Lung (tissue), 16 donors: Measurements from ENCODE around the gene TLCD2. TPM values are rescaled to one million over a fixed set of nuclear protein-coding genes. Genes with fewer than 3 reads are reported as not detected.

ENCODE experiments used
- ATAC-seq: fragments of 200-7000 bp; cut with Tn5 transposase; one replicate; pipeline ENCODE4 v1.9.1; 2020; ENCODE audit warnings: moderate number of reproducible peaks; ENCODE audit not compliant: insufficient read depth, low FRiP score
- DNase-seq, 3 donors: peaks; one replicate each; pipeline ENCODE4 v3.0.0-alpha.2; 2013 to 2017
- H3K27ac ChIP-seq, 2 donors: one replicate each; pipeline ENCODE4 v1.5.1; 2013; ENCODE audit warnings: mild to moderate bottlenecking in 2 of 2, moderate library complexity in 2 of 2, control low read depth in 1 of 2, inconsistent platforms in 1 of 2, low read depth in 1 of 2, low read length in 1 of 2
- H3K27me3 ChIP-seq, 3 donors: one replicate each; pipeline ENCODE4 v1.5.1; 2013; ENCODE audit warnings: low read length in 2 of 3; ENCODE audit not compliant: control insufficient read depth in 3 of 3, insufficient read depth in 3 of 3
- H3K36me3 ChIP-seq, 4 donors: one replicate each; pipeline ENCODE4 v1.5.1; 2013; ENCODE audit warnings: low read length in 4 of 4, mild to moderate bottlenecking in 1 of 4, moderate library complexity in 1 of 4; ENCODE audit not compliant: control insufficient read depth in 4 of 4, insufficient read depth in 4 of 4
- H3K4me1 ChIP-seq, 5 donors: one replicate each; pipeline ENCODE4 v1.5.1; 2013; ENCODE audit warnings: low read length in 5 of 5, mild to moderate bottlenecking in 2 of 5, moderate library complexity in 1 of 5; ENCODE audit not compliant: control insufficient read depth in 5 of 5, insufficient read depth in 5 of 5
- H3K4me3 ChIP-seq: one replicate; pipeline ENCODE4 v1.5.1; 2013; ENCODE audit warnings: mild to moderate bottlenecking, control low read depth, moderate library complexity
- H3K9ac ChIP-seq, 2 donors: one replicate each; pipeline ENCODE4 v1.5.1; 2013; ENCODE audit warnings: low read length in 2 of 2, control low read depth in 1 of 2; ENCODE audit not compliant: insufficient read depth in 1 of 2
- H3K9me3 ChIP-seq, 4 donors: one replicate each; pipeline ENCODE4 v1.5.1; 2013; ENCODE audit warnings: low read length in 3 of 4, mild to moderate bottlenecking in 1 of 4, moderate library complexity in 1 of 4; ENCODE audit not compliant: control insufficient read depth in 4 of 4, insufficient read depth in 3 of 4
- CTCF ChIP-seq: IDR thresholded peaks from 2 replicates; pipeline ENCODE4 v1.5.1; 2012; ENCODE audit warnings: mild to moderate bottlenecking; ENCODE audit errors: control extremely low read depth, extremely low read depth
- WGBS, 2 donors: extraction: QIAGEN DNeasy Blood & Tissue Kit; methylation state at CpG; one replicate each; pipeline ENCODE4 v1.1.7; 2013; 5-methylcytosine and 5-hydroxymethylcytosine counted together
- long read RNA-seq, 5 donors: transcript quantifications; one replicate each; lab custom pipeline, GENCODE V29; 2026
- polyA plus RNA-seq, 2 donors: library from polyadenylated mRNA; stranded (reverse); fragments of 200-250 nt; gene quantifications; one replicate each; pipeline ENCODE4 v1.2.1, GENCODE V29; 2013
- total RNA-seq, 2 donors: library from RNA; depleted of rRNA in 1 of 2; stranded (reverse); fragments of >200 nt in 1 of 2; gene quantifications; one replicate each; pipeline ENCODE4 v1.2.1, GENCODE V29; 2014 to 2021
- donor health status: control.
- donor health status: control.
- donor health status: Bipolar disorder and iron deficiency.
- donor health status: healthy.
- donor health status: DM: yes; HTN: yes; CAD: no.

TLCD2 gene
- 10 to 100 TPM; 13.3 to 16.1 TPM for total RNA-seq
- polyA plus RNA-seq, result 1 to 10 TPM; 4.4 to 6.2 TPM
- long read RNA-seq, donor 1, full-length matches to known transcripts, result 1 of 1 reads
- long read RNA-seq, donor 1, partial matches to known transcripts, result 0 of 1 reads
- long read RNA-seq, donor 1, other reads (novel, unspliced or antisense), result 0 of 1 reads
- long read RNA-seq, donor 2, full-length matches to known transcripts, result 1 of 1 reads
- long read RNA-seq, donor 2, partial matches to known transcripts, result 0 of 1 reads
- long read RNA-seq, donor 2, other reads (novel, unspliced or antisense), result 0 of 1 reads
- long read RNA-seq, donor 3, full-length matches to known transcripts, result 3 of 3 reads
- long read RNA-seq, donor 3, partial matches to known transcripts, result 0 of 3 reads
- long read RNA-seq, donor 3, other reads (novel, unspliced or antisense), result 0 of 3 reads
- long read RNA-seq, donor 4, full-length matches to known transcripts, result 1 of 1 reads
- long read RNA-seq, donor 4, partial matches to known transcripts, result 0 of 1 reads
- long read RNA-seq, donor 4, other reads (novel, unspliced or antisense), result 0 of 1 reads
- long read RNA-seq, donor 5, full-length matches to known transcripts, result 3 of 3 reads
- long read RNA-seq, donor 5, partial matches to known transcripts, result 0 of 3 reads
- long read RNA-seq, donor 5, other reads (novel, unspliced or antisense), result 0 of 3 reads

DNA sequence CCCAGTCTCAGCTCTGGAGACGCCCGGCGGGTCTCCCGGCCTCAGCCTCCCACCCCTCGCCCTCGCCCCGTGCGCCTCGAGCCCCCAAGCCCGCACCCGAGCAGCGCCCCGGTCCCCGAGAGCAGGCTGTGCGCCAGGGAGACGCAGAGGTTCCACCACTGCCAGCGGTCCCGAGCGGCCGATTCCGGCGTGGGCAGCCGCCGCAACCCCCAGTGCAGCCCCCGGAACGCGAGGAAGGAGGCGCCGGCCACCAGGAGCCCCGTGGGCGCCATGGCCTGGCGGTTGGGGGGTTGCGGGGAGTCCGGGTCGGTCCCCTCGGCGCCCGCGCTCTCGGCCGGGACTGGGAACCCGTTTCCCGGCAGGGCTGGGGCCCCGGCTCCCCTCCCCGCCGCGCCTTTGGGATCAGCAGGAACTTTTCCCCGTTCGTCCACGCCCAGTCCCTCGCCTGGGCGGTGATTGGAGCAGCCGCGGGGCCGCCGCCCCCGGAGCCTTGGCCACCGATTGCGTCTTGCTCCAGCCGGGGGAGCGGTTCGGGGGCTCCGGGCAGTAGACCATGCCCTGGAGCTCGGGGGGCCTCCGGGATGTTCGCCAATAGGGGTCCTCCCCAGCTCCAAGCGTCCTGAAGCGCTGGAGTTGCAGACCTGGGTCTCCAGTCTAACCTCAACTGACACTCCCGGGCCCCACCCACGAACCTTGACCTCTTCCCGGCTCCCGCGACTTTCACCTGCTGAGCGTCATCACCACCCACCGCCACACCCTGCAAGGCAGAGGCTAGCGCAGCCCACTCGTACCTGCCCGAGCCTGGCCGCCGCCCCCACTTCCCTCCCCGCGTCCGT, at the start of gene TLCD2:
Gene TLCD2, minus strand, starts transcription at position 407 of the 836 bp plus-strand sequence. Its CDS starts 135 bp downstream, at position 272.
- Histone ChIP-seq H3K4me3 (peak within 1 kb of the TSS; percentile 55), H3K27ac (peak within 1 kb of the TSS; percentile 58 to 69), H3K9me3 (no peaks in the 10 kb centered on the region), H3K9ac (no peak within 1 kb of the TSS), H3K36me3 (peaks cover 0 to 29% (median 8%) of the 10 kb centered on the region in 4 donors), H3K27me3 (no peaks in the 10 kb centered on the region), H3K4me1 (peaks cover 0 to 30% (median 12%) of the 10 kb centered on the region in 5 donors)
- DNase-seq, result peak; percentile 62 to 73 (median 71)
- TF ChIP-seq CTCF, result no peak
- peak; percentile 56 for ATAC-seq
- WGBS, 2 donors, result 2% methylated on average over 65 to 83 of the region's 83 CpGs

- DNase-seq, result no peak
- Histone ChIP-seq H3K9ac (no peak overlapping the region), H3K27me3 (no peaks in the 10 kb centered on the region), H3K4me1 (peaks cover 0 to 28% (median 9%) of the 10 kb centered on the region in 5 donors), H3K4me3 (no peak overlapping the region), H3K36me3 (no peaks in the 10 kb centered on the region), H3K9me3 (no peaks in the 10 kb centered on the region), H3K27ac (no peak overlapping the region)
- WGBS, 2 donors, result 76 to 91% methylated on average over 5 of the region's 5 CpGs
- ATAC-seq, result no peak
- TF ChIP-seq CTCF, result no peak
Measured at GRCh38 chr17:1759529-1759928, 49.4 kb upstream of the TLCD2 start.

DNA sequence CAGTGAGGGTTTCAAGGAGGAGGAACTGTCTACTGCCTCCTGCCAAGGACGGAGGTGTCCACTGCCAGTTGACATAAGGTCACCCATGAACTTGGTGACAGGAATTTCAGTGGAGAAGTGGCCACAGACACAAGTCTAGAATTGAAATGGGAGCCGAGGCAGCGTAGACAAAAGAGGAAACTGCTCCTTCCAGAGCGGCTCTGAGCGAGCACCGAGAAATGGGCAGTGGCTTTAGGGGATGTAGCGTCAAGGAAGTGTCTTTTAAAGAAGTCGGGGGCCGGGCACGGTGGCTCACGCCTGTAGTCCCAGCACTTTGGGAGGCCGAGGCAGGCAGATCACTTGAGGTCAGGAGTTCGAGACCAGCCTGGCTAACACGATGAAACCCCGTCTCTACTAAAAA, 48.6 kb upstream of the TLCD2 start:
- no peaks in the 10 kb centered on the region for H3K9me3 ChIP-seq
- no peak overlapping the region for H3K9ac ChIP-seq
- peaks cover 0 to 21% (median 7%) of the 10 kb centered on the region in 5 donors for H3K4me1 ChIP-seq
- no peak for ATAC-seq
- H3K27me3 ChIP-seq, result no peaks in the 10 kb centered on the region
- no peak for DNase-seq
- H3K36me3 ChIP-seq, result no peaks in the 10 kb centered on the region
- H3K27ac ChIP-seq, result peak overlapping the region in 1 of 2 donors; percentile 44
- 46 to 65% methylated on average over 15 of the region's 15 CpGs for WGBS, 2 donors
- TF ChIP-seq CTCF, result no peak
- H3K4me3 ChIP-seq, result no peak overlapping the region
